CD4-positive, alpha-beta T cell treated with Interleukin-17A for 4 hours (primary cell): ENCODE results near the gene RNF43.
"Not testable (repeated sequence)": the region's sequence is repeated elsewhere in the genome, so short reads cannot be mapped to it uniquely, and the experiment has no call there.

Experiments
- DNase-seq: peaks from one replicate; pipeline ENCODE4 v3.0.0-alpha.2; 2020; ENCODE audit warnings: mixed read lengths

Gene RNF43

DNA sequence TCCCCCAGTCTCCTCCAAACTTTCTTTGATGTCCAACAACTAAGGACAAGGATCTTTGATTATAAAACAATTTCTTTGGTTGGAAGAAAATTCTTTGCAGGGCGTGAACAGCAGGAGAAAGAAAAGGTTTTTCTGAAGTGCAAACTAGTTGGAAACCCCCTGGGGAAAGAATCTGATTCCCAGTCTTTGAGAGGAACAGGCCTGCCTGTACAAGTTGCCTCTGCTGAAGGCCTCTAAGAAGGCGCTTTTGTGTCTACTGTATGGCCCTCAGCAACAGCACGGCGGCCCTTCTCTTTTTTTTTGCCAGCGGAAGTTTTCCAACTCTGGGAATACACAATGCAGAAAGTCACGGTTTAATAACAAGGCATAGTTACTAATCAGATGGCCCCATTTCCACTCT, 14.0 kb downstream of the RNF43 start:
- no peak for DNase-seq

DNA sequence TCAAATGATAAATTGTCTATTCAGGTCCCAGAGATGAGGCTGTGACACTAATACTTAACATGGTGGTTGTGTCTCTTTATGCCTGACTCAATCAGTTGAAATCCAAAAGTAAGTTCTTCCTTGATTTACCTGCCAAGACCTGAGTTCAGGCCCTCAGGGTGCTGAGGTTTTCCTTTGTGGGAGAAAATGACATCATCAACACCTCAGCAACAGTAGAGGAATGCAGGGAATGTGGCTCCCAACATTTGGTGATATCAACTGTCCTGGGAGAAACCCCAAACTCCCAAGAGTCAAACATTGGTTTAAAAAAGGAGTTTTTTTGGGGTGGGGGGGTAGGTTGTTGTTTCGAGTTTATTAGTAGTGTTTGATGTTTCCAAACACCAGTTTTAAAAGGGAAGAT, 14.7 kb downstream of the RNF43 start:
- DNase-seq, result no peak

DNA sequence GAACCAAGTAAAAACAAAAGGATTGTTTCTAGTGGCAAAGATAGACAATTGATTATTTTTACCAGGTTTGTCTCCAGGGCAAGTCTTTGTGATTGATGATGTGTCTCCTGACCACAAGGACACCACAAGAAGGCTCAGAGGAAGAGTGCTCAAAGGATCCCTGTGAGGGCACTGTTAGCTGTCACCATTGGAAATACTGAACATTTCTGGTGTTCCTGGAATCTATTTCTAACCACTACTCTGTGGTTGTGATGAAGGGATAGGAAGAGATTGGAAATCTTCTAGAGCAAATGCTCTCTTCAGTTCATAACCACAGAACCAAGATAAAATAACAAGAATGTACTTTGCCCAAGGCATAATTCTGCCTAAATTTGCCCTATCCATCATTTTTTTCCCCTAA, 15.3 kb downstream of the RNF43 start:
- no peak for DNase-seq

DNA sequence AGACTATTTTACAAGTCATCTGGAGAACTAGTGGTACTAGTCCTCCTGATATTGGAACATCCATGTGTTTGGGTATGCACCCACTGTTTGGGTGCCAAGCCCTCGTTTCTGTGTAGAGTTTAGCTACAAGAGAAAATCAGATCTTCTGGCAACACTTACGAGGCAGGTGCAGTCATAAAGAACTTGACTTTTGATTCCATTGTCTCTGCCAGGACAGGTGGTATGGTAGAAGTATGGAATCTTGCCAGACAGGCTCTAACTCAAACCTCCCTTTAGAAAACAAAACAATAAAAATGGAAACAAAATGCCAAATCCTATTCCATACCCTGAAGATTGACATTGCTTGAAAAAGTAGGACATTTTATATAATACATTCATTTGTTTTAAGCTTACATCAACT, 16.0 kb downstream of the RNF43 start:
- DNase-seq, result no peak

DNA sequence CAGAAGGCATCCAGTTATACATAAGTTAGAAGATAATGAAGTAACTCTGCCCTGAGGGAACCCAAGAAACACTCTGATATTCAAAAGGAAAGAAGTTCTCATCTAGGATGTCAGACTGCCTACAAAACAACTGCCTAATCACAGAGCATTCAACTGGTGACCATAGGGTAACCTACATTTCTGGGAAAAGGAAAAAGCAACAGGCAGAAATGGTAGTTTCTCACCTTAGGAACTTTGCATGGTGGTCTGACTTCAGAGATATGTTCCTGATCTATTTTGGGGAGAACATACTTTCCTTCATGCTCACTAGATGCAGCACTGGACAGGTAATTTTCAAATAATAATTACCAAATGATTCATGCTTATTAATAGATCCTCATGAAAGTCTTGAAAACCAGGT, 16.5 kb downstream of the RNF43 start:
- no peak for DNase-seq

DNA sequence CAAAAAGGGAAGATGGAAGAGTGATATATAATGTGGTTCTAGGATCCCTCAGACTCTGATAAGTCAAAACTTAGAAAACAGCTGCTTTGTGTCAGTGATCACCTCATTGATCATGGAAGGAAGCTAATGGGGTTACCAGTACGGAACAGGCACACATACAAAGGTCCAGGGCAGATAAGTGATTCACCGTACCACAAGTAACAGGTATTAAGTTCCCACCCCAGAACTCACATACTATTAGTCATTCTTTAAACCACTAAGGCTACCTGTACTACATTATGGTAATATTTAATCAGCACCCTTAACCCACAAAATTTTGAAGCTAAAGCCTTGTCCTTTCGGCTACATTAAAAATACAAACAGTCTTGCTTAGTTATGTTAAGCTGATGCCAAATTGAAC, 17.4 kb downstream of the RNF43 start:
- no peak for DNase-seq

DNA sequence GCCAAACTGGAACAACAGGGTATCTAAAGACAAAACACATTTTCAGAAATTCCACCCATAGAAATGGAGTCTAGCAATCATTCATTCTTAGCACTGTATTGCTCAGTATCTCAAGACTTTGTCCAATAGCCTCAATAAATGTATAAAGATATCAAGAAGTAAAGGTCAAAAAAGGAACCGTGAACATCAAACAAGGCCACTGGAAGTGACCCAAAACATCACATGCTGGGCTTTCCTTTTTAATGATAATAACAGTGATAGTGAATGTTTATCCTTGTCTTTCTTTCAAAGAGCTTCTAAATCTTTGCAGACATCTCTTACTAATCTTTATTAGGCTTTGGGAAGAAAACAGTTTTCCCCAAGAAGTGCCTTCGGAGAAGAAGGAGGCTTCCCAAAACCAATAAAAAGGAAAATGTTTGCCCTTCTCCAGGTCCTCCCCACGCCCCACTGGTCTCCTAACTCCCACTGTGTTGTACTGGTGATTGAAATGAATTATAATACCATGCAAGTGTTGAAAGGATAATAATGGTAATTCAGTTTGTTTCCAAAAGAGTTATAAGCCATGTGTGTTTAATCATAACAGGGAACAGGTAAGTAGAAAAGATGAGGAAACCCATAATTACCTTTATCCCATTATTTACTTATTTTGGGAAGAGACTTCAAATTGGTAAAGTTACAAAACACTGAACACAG, 18.6 kb downstream of the RNF43 start:
- no peak for DNase-seq

DNA sequence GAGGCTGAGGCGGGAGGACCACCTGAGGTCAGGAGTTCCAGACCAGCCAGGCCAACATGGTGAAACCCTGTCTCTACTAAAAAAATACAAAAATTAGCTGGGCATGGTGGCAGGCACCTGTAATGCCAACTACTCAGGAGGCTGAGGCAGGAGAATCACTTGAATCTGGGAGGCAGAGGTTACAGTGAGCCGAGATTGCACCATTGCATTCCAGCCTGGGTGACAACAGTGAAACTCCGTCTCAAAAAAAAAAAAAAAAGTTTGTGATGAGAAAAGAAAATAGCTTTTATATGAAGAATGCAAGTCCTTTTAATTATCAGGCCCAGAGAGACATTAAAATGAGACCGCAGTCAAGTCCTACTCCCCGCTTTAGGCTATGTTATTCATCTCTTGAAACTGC, 19.9 kb downstream of the RNF43 start:
- not testable (repeated sequence) for DNase-seq

DNA sequence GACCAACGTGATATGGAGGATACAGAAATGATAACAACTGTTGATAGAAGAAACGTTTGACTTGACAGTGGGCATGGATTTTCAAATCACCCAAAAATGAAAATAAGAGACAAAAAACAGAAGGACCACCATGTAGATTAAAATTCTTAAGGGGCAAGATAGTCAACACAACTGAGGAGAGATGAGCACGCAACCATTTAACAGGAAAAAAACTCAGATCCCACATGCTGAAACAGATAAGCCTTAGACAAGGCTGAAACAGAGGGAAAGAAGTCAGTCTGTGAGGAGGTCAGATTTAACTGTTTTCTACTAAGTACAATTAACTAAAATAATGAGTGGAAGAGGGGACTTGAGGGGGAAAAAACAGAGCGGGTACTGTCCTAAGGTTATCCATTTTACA, 21.2 kb downstream of the RNF43 start:
- no peak for DNase-seq

DNA sequence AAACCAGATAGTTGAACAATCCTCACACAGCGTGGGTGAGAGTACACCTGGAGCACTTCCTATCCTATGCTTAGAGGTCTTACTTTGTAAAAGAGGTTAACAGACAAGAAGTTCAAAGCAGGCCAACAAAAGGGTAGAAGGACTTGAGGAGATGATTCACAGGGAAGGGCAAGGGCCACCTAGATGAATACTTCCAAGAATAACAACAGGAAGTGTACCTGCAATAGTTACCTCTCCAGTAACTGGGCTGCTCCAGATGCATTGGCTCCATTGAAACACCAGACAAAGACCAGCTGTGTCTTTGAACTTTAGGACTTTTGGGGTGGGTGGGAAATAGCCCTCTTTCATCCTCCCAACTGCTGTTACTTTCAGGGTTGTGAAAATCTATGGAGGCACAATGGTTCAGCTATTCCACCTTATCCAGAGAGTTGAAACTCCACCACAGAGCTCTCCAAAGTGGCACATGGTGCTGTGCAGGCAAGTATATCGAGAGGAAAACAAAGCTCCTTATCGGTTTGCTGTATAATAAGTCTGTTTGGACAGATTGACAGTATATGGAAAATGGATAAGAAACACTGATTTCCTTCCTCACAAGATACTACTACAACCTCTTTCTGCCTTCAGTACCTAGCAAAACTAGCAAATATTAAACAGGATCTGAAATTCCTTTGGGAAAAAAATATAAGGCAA, 22.7 kb downstream of the RNF43 start:
- DNase-seq, result no peak

DNA sequence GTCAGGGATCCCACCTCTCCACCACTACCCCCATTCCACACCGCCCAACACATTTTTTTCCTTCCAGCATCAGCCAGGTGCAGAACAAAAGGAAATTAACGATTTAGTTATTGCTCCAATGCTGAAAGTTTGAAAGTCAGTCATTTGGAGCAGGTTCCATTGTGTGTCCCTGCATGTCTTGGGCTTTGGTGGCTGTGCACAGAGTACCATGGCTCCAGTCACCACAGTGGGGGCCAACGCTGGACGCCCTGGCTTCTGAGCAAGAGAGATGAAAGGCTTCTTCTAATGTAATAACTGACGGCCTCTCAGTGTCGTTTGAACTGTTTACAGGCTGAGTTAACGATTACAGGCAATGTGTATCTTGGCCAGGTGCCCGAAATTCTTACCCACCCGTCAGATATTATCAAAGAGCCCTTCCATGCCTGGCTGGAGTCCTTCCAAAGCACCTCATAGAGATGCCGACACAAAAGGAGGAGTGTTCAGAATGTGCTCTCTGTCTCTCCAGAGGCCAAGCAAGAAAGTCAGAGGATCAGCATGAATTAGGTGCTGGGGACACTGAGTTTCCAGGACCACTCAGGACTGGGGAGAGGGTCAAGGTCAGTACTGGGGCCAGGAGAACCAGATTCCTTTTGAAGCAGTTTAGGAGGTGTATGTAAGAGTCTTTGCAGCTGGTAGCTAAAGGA, 25.9 kb downstream of the RNF43 start:
- no peak for DNase-seq

DNA sequence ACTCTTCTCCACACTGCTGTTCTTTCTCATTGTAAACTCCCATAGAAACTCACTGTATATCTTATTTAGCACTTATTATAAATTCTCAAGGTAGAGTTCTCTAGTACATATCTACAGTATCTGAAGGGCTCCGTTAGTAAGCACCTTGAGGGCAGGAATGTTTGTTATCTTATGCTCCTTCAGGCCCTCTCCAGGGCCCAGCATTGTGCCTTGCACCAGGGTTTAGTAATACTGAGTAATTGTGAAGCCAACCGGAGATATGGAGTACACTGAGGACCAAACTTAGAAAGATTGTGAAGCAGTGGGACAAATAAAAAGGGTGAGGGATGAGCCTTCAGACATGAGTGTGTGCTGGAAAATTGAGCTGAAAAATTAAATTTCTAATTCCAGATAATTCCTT, 26.4 kb downstream of the RNF43 start:
- DNase-seq, result no peak

DNA sequence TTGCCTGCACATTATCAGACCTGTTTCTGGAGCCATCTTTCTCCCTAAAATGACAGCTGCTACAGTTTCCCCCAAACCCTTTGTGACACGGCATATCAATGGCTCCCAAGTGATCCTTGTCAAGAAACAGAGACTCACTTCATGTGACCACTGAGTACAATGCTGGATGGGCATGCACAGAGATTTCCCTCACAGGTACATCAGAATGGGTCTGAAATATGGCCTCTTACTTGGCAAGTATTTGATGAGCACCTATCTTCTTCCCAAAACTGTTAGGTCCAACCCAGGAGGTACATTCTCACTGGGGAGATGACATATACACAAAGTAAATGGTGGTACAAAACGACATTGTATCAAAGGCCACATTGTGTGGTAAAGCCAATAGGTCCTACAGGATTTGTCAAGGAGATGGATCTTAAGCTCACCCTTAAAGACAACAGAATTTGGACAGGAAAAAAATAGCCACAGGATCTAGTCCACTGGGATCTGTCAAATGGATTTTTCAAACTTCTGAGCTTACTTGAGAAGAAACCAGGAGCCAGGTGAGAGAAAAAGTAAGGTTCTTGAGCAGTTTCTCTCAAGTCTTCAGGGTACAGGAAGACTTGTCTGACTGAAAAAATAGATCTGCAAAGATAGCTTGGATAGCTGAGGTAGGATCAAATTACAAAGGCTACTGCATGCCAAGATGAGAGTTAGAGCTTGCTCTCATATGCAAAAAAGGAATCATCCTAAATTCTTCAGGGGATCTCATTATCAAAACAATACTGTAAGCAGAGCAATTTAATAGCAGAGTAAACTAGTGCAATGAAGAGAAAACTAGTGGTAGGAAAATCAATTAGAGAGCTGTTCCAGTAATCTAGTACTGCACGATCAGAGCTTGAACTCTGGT, 28.8 kb downstream of the RNF43 start:
- no peak for DNase-seq

DNA sequence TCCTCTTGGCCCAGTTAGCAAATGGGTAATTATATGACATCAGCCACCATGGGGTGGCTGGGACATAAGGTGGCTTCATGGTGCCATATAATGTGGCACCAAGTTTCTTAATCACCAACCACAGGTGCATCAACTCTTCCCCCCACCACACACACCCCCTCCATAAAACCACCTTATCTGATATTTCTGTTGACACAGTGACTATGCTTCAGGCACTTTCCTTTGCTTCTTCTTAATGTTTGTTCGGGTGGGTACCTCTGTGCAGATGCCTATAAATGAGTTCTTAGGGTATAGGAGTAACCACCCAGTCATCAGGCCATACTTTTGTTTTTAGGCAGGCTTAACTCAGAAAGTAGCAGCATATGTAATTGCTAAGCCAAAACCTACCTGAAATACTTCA, 29.5 kb downstream of the RNF43 start:
- no peak for DNase-seq

DNA sequence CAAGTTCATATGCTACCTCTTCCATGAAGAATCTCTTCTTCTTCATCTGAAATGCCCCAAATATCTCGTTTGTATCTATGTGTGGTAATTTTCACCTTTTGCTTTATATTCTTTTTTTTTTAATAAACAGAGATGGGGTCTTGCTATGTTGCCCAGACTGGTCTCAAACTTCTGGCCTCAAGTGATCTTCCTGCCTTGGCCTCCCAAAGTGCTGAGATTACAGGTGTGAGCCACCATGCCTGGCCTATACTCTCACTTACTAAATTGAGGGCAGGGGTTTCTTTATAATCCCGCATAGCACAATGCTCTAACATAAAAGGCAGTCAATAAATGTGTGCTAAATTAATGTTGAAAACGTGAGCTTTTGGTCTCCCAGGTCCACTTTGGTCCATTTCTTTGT, 30.6 kb downstream of the RNF43 start:
- no peak for DNase-seq

DNA sequence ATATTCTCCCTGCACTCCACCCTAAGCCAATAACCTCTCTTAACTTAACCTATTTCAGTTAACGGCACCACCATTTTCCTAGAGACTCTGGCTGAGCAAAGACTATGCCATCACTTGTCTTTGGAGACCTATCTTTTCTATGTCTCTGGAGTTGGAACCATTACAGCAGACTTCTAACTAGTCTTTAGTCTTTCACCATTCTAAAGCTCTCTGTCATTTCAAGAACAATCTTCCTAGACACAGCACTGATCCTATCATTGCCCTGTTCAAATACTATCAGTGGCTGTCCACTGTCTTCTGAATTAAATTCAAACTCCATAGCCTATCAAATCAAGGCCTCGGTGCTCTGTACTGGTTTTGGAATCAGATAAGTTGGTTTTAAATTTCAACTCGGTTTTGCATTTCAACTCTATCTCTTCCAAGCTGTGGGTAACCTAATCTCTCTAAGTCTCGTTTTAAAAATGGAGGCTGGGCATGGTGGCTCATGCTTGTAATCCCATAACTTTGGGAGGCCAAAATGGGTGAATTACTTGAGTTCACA, 31.9 kb downstream of the RNF43 start:
- no peak for DNase-seq

DNA sequence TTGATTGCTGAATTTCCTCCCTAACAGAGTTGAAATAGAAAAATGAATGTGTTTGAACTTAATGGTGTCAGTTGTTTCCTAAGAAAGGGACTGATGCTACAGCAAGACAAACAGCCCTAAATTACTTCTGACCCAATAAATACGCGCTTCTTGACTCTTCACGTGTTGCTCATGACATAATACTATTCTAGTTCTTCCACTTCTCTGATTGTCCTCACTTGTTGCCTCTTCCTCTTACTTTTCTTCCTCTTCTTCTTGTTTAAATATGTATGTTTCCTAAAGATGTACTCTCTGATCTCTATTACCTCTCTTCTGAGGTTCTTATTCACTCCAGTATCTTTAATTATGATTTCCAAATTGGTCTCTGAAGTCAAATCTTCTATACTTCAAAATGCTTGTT, 32.4 kb downstream of the RNF43 start:
- no peak for DNase-seq

DNA sequence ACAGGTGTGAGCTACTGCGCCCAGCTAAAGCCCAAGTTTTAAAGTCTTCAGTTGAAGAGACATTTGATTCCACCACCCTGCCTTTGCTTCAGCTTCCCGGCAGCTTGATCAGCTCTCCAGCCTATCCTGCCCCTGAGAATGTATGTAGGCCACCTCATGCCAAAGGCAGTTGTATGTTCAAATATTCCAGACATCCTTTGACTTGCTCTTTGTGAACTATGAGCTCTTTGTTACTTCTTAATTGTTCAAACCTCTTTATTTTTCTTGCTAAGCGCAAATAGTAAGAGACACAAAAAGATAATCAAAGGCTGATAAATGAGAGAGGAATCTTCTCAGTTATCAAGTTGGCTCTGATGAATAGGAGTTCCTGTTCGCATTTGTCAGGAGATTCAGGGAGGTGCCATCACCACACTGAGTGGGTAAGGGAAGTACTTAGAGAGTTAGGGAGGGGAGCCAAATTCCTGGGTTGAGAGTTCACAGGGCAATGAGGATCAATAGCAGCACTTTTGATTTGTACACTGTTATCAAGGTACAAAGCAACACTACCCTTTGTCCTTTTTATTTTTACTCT, 33.4 kb downstream of the RNF43 start:
- DNase-seq, result no peak

DNA sequence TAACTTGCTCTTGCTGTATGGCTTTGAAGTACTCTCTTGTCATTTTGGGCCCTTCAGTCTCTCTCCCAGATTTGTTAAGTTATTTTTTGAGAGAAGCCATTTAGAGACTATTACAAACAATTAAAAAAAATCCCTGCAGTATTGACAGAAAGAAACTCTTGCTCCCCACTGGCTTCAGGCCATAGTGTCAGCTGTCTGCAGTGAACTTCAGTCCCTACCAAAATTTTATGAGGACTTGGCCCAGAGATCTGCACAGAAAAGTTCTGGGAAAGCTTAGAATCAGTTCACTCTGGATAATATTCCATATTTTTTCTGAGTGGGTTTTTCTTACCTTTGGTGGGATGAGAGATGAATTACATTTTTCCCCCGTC, 34.5 kb downstream of the RNF43 start:
- DNase-seq, result no peak

DNA sequence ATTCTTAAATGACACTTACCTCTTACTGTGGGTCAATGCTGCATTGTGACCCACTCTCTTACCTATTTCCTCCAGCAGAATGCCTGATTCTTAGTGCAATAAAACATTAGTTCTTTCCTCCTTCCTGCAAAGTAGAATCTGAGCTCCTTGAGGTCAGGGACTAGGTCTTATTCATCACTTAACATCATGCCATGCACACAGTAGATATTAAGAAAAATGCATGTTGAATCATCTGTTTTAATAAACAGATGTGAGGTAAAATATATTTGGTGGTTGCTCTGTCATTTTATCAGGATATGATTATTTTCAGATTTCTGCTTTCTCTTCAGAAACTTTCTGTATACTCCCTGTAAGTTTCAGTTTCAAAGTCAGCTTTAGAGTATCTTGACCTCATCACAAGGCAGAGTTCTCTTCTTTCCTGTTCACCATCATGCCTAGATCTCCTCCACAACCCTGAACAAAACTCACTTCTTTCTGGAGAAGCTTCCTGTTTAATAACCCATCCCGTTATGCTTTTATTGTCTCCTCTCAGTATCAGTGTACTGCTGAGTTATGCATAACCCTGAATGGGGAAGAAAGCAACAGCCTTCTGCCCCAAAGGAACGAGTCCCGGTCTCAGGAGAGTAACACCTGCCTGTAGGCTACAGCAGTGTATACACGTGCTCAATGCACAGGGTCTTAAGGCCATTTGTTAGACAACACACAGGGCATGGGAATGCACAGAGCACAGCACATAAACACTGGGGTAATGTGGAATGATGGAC, 35.0 kb downstream of the RNF43 start:
- no peak for DNase-seq

DNA sequence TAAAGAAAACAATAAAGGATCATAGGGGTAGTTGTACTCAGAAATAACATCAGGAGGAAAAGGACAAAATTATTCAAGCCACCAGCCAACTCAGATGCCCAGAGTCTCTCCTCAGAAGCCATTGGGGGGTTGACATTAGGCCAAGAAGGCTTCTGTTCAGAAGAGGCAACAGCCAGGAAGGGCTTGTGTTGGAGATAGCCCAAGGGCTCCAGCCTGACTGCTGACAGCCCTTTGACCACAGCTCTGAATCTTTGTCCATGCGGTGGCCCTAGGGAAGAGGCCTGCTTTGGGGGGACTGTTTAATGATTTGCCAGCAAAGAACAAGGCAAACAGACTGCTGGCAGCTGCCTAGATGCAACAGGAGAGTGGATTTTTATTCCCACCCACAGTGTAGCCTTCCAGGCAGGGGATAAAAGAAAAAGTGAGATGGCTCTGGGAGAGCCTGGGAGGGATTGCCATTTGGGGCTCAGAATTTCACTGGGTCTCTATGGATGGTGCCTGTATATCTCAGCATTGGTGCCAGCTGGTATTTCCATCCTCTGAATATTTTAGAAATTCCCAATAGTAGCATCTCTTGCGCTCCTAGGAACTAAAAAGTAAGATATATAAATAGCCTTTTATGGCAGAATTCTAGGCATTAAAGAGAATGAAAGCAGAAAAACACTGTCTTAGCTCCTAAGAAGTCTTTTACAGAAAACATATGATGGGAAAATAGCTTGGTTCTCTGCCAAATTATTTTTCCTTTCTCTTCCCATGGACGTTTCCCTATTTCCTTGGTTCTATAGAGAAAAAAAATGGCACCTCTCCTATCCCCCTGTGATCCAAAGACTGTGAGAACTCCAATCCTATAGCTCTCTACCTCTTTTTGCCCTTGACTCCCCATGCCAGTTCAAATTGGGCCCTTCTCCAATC, 36.0 kb downstream of the RNF43 start:
- no peak for DNase-seq
